Astrocyte of the cerebellum (primary cell): Measurements from ENCODE around the gene CSNK1D.
"Not testable (repeated sequence)": the region's sequence is repeated elsewhere in the genome, so short reads cannot be mapped to it uniquely, and the experiment has no call there.

ENCODE experiments used
- DNase-seq: peaks from one replicate; pipeline ENCODE4 v3.0.0-alpha.2; 2011; ENCODE audit warnings: low read depth
- H3K4me3 ChIP-seq: 2 replicates; pipeline ENCODE4 v1.5.1; 2011; ENCODE audit warnings: mild to moderate bottlenecking, low read depth, low read length, moderate library complexity
- CTCF ChIP-seq: IDR thresholded peaks from 2 replicates; pipeline ENCODE4 v1.5.1; 2012; ENCODE audit warnings: low read length, low read depth, moderate library complexity, mild to moderate bottlenecking; ENCODE audit errors: missing control alignments
- in situ Hi-C: cut with HindIII; loops from 2 replicates; pipeline ENCODE4 v1.10.0; 2017; ENCODE audit warnings: low sequenced_read_pairs

CSNK1D gene

GRCh38 chr17:82195675-82196672 lies 77.5 kb downstream of the CSNK1D start:
- no peak for DNase-seq

GRCh38 chr17:82194765-82195164 lies 78.7 kb downstream of the CSNK1D start:
- TF ChIP-seq CTCF: no peak
- DNase-seq: no peak
- in situ Hi-C loops: no loop called here
- no peak overlapping the region for H3K4me3 ChIP-seq

More at GRCh38 chr17:82195675-82196672, 77.5 kb downstream of the CSNK1D start:
- in situ Hi-C loops: no loop called here
- no peak overlapping the region for H3K4me3 ChIP-seq
- no peak for TF ChIP-seq CTCF

GRCh38 chr17:82193520-82194220 lies 79.8 kb downstream of the CSNK1D start:
- TF ChIP-seq CTCF: no peak
- no peak overlapping the region for H3K4me3 ChIP-seq
- in situ Hi-C loops: no loop called here
- DNase-seq: no peak

GRCh38 chr17:82193050-82193449 lies 80.5 kb downstream of the CSNK1D start:
- in situ Hi-C loops, H3K4me3 ChIP-seq, DNase-seq: not testable (repeated sequence)
